Caki2 (cell line): Measurements from ENCODE around the gene KIAA1671. TPM values are rescaled to one million over a fixed set of nuclear protein-coding genes. Genes with fewer than 3 reads are reported as not detected.
"Not testable (repeated sequence)": the region's sequence is repeated elsewhere in the genome, so short reads cannot be mapped to it uniquely, and the experiment has no call there.

Experiments
- DNase-seq: peaks from one replicate; pipeline ENCODE4 v3.0.0-alpha.2; 2015; ENCODE audit warnings: low read depth
- in situ Hi-C: cut with HindIII; loops from 2 replicates; pipeline ENCODE4 v1.10.0; 2016; ENCODE audit warnings: low sequenced_read_pairs, low pct_unique_long_range_greater_than_20kb, mixed read lengths
- total RNA-seq: library from RNA; depleted of rRNA; stranded (reverse); fragments of >200 nt; shearing (Covaris generic); gene quantifications from 2 replicates; pipeline ENCODE4 v1.2.3, GENCODE V29; 2014; ENCODE audit warnings: low replicate concordance; rRNA removed

The KIAA1671 gene
- 8.1 and 11.7 TPM in 2 replicates for total RNA-seq

- DNase-seq = peak; percentile 92
- in situ Hi-C loops = no loop called here
These were observed at the start of gene KIAA1671 for GRCh38 chr22:24951942-24952836. Gene KIAA1671, plus strand, starts transcription at chr22:24952716. Its CDS starts 75,284 bp downstream, at chr22:25028000.

GRCh38 chr22:24905909-24906308, 46.6 kb upstream of the KIAA1671 start:
- in situ Hi-C loops = no loop called here
- DNase-seq = no peak

GRCh38 chr22:24907101-24907500, 45.4 kb upstream of the KIAA1671 start:
- DNase-seq, in situ Hi-C loops: not testable (repeated sequence)

GRCh38 chr22:24920029-24920428, 32.5 kb upstream of the KIAA1671 start:
- in situ Hi-C loops = no loop called here

GRCh38 chr22:24925586-24926427, 26.7 kb upstream of the KIAA1671 start:
- in situ Hi-C loops = loop anchor here (25.0 kb wide), 1 partner anchor 111 kb away; no protein-coding TSS in a partner anchor
- no peak for DNase-seq

More at GRCh38 chr22:24920029-24920428, 32.5 kb upstream of the KIAA1671 start:
- no peak for DNase-seq

- no peak for DNase-seq
- in situ Hi-C loops = loop anchor here (25.0 kb wide), 1 partner anchor 111 kb away; no protein-coding TSS in a partner anchor
These were observed 26.1 kb upstream of the KIAA1671 start for GRCh38 chr22:24926428-24926725.

GRCh38 chr22:24926849-24927579, 25.5 kb upstream of the KIAA1671 start:
- DNase-seq = no peak
- in situ Hi-C loops = loop anchor here (25.0 kb wide), 1 partner anchor 110 kb away; no protein-coding TSS in a partner anchor

- in situ Hi-C loops = loop anchor here (25.0 kb wide), 1 partner anchor 109 kb away; no protein-coding TSS in a partner anchor
- no peak for DNase-seq
These were observed 24.2 kb upstream of the KIAA1671 start for GRCh38 chr22:24928322-24928721.

- no peak for DNase-seq
- in situ Hi-C loops = loop anchor here (25.0 kb wide), 1 partner anchor 107 kb away; no protein-coding TSS in a partner anchor
These were observed 21.8 kb upstream of the KIAA1671 start for GRCh38 chr22:24930678-24931077.

- in situ Hi-C loops = loop anchor here (25.0 kb wide), 1 partner anchor 101 kb away; no protein-coding TSS in a partner anchor
- no peak for DNase-seq
These were observed 16.6 kb upstream of the KIAA1671 start for GRCh38 chr22:24935771-24936483.

GRCh38 chr22:24937114-24937513, 15.4 kb upstream of the KIAA1671 start:
- no peak for DNase-seq
- in situ Hi-C loops = loop anchor here (25.0 kb wide), 1 partner anchor 100 kb away; no protein-coding TSS in a partner anchor

- peak; percentile 60 for DNase-seq
- in situ Hi-C loops = loop anchor here (25.0 kb wide), 1 partner anchor 98 kb away; no protein-coding TSS in a partner anchor
These were observed 13.7 kb upstream of the KIAA1671 start for GRCh38 chr22:24938741-24939341.

GRCh38 chr22:24942301-24942700, 10.2 kb upstream of the KIAA1671 start:
- DNase-seq = no peak
- in situ Hi-C loops = loop anchor here (25.0 kb wide), 1 partner anchor 95 kb away; no protein-coding TSS in a partner anchor

- in situ Hi-C loops = loop anchor here (25.0 kb wide), 1 partner anchor 93 kb away; no protein-coding TSS in a partner anchor
- DNase-seq = no peak
These were observed 8.1 kb upstream of the KIAA1671 start for GRCh38 chr22:24944217-24944937.

- in situ Hi-C loops = loop anchor here (25.0 kb wide), 1 partner anchor 92 kb away; no protein-coding TSS in a partner anchor
- no peak for DNase-seq
These were observed 7.1 kb upstream of the KIAA1671 start for GRCh38 chr22:24945430-24945829.

- in situ Hi-C loops = loop anchor here (25.0 kb wide), 1 partner anchor 90 kb away; no protein-coding TSS in a partner anchor
- no peak for DNase-seq
These were observed 5.1 kb upstream of the KIAA1671 start for GRCh38 chr22:24947383-24947782.
